SK-N-SH treated with all-trans-retinoic acid at 6 μM for 48 hours (cell line): ENCODE measurements around the gene NPM3.

Experiments
- ATAC-seq: fragments of 200-7000 bp; cut with Tn5 transposase; 3 replicates; pipeline ENCODE4 v1.9.1; 2020; ENCODE audit warnings: mild to moderate bottlenecking, moderate library complexity
- ARNTL ChIP-seq: fragments of 450-650 bp; formaldehyde crosslinking; IDR thresholded peaks from 2 replicates; pipeline ENCODE4 v1.5.0; 2020; ENCODE audit warnings: low read depth, mild to moderate bottlenecking, moderate library complexity, borderline replicate concordance
- BACH2 ChIP-seq: fragments of 250-450 bp; sonication (Bioruptor Pico); IDR thresholded peaks from 2 replicates; pipeline ENCODE4 v1.9.0; 2021; ENCODE audit warnings: mild to moderate bottlenecking, borderline replicate concordance
- CSDC2 ChIP-seq: fragments of 250-450 bp; sonication (Bioruptor Pico); IDR thresholded peaks from 2 replicates; pipeline ENCODE4 v1.5.0; 2020; ENCODE audit warnings: mild to moderate bottlenecking, moderate library complexity
- ESRRG ChIP-seq: fragments of 250-450 bp; sonication (Bioruptor Pico); IDR thresholded peaks from 2 replicates; pipeline ENCODE4 v1.6.1; 2021; ENCODE audit warnings: mild to moderate bottlenecking
- GLIS3 ChIP-seq: fragments of 250-450 bp; sonication (Bioruptor Pico); IDR thresholded peaks from 2 replicates; pipeline ENCODE4 v1.5.0; 2020; ENCODE audit warnings: mild to moderate bottlenecking, moderate library complexity
- ISL1 ChIP-seq: fragments of 250-450 bp; sonication (Bioruptor Pico); IDR thresholded peaks from 2 replicates; pipeline ENCODE4 v2.1.2; 2022; ENCODE audit warnings: mild to moderate bottlenecking, moderate library complexity
- OSR1 ChIP-seq: fragments of 250-450 bp; sonication (Bioruptor Pico); IDR thresholded peaks from 2 replicates; pipeline ENCODE4 v1.8.0; 2022; ENCODE audit warnings: moderate library complexity, mild to moderate bottlenecking, inconsistent platforms
- PPARA ChIP-seq: fragments of 250-450 bp; sonication (Bioruptor Pico); IDR thresholded peaks from 2 replicates; pipeline ENCODE4 v1.5.0; 2020; ENCODE audit warnings: mild to moderate bottlenecking, borderline replicate concordance
- RARB ChIP-seq: fragments of 250-450 bp; sonication (Bioruptor Pico); IDR thresholded peaks from 2 replicates; pipeline ENCODE4 v1.8.0; 2021; ENCODE audit warnings: mild to moderate bottlenecking, moderate library complexity
- SNAI2 ChIP-seq: fragments of 250-450 bp; sonication (Bioruptor Pico); IDR thresholded peaks from 2 replicates; pipeline ENCODE4 v1.5.0; 2020; ENCODE audit warnings: mild to moderate bottlenecking, moderate library complexity
- TCF4 ChIP-seq: fragments of 250-450 bp; sonication (Bioruptor Pico); IDR thresholded peaks from 2 replicates; pipeline ENCODE4 v1.8.0; 2021; ENCODE audit warnings: mild to moderate bottlenecking, moderate library complexity, borderline replicate concordance
- TOX ChIP-seq: fragments of 250-450 bp; sonication (Bioruptor Pico); IDR thresholded peaks from 2 replicates; pipeline ENCODE4 v1.8.0; 2021; ENCODE audit warnings: mild to moderate bottlenecking, moderate library complexity, borderline replicate concordance
- ZC3H10 ChIP-seq: fragments of 250-450 bp; sonication (Bioruptor Pico); IDR thresholded peaks from 2 replicates; pipeline ENCODE4 v1.5.1; 2021; ENCODE audit warnings: mild to moderate bottlenecking, moderate library complexity
- ZFP3 ChIP-seq: fragments of 250-450 bp; sonication (Bioruptor Pico); IDR thresholded peaks from 2 replicates; pipeline ENCODE4 v1.5.0; 2020; ENCODE audit warnings: mild to moderate bottlenecking, moderate library complexity
- ZNF565 ChIP-seq: fragments of 450-650 bp; formaldehyde crosslinking; conservative IDR thresholded peaks from 2 replicates; pipeline ENCODE4 v1.5.0; 2020; ENCODE audit warnings: low read depth, mild to moderate bottlenecking, moderate library complexity
- ZNF70 ChIP-seq: fragments of 450-650 bp; formaldehyde crosslinking; IDR thresholded peaks from 2 replicates; pipeline ENCODE4 v1.5.0; 2020; ENCODE audit warnings: mild to moderate bottlenecking, moderate library complexity
- ZNF8 ChIP-seq: fragments of 450-650 bp; formaldehyde crosslinking; IDR thresholded peaks from 2 replicates; pipeline ENCODE4 v1.5.0; 2020; ENCODE audit warnings: mild to moderate bottlenecking, moderate library complexity
- TF ChIP-seq, protein P1 (sequence below): fragments of 250-450 bp; sonication (Bioruptor Pico); IDR thresholded peaks from 2 replicates; pipeline ENCODE4 v1.8.0; 2021; ENCODE audit warnings: low read depth, mild to moderate bottlenecking, moderate library complexity, borderline replicate concordance
- TF ChIP-seq, protein P2 (sequence below): fragments of 250-450 bp; sonication (Bioruptor Pico); IDR thresholded peaks from 2 replicates; pipeline ENCODE4 v1.5.0; 2020; ENCODE audit warnings: mild to moderate bottlenecking, moderate library complexity
- TF ChIP-seq, protein P3 (sequence below): fragments of 250-450 bp; sonication (Bioruptor Pico); IDR thresholded peaks from 2 replicates; pipeline ENCODE4 v1.5.1; 2020; ENCODE audit warnings: low read depth, mild to moderate bottlenecking, moderate library complexity

Gene NPM3

DNA sequence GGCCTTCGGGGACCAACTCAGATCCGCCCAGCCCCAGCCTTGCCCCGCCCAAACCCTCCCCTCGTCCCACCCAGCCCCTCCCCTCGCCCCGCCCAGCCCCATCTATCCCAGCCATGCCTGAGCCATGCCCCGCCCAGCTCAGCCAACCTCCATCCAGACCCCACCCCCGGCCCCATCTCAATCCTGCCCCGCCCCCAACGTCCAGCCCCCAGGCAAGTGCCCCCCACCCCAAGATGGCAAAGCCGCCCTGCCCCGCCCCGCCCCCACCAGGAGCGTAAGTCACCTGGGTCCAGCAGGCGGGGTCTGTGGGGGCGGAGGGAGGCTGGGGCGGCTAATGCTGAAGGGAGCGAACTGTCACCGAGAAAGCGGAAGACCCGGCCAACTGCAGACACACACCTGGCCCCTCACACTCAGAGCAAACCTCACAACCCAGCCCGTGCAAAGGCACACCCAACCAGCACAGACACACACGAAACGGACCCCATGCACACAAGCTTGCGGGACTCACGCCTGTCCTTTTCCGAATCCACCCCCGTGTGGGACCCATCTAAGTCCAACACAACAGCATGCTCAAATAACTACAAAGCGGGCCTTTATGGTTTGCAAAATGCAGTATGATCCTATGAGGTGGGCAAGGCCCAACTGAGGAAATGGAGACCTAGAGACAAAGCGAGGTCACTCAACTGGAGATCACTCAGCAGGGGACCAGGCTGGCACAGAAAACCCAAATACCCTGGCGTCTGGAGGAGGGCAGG is 46.5 kb upstream of the NPM3 start:
- peak; percentile 12 for ATAC-seq
- TF ChIP-seq ZNF8 (CRISPR knock-in tag): no peak
- TF ChIP-seq ZC3H10 (CRISPR knock-in tag): no peak
- no peak for TF ChIP-seq GLIS3 (CRISPR knock-in tag)
- no peak for TF ChIP-seq ISL1 (CRISPR knock-in tag)

DNA sequence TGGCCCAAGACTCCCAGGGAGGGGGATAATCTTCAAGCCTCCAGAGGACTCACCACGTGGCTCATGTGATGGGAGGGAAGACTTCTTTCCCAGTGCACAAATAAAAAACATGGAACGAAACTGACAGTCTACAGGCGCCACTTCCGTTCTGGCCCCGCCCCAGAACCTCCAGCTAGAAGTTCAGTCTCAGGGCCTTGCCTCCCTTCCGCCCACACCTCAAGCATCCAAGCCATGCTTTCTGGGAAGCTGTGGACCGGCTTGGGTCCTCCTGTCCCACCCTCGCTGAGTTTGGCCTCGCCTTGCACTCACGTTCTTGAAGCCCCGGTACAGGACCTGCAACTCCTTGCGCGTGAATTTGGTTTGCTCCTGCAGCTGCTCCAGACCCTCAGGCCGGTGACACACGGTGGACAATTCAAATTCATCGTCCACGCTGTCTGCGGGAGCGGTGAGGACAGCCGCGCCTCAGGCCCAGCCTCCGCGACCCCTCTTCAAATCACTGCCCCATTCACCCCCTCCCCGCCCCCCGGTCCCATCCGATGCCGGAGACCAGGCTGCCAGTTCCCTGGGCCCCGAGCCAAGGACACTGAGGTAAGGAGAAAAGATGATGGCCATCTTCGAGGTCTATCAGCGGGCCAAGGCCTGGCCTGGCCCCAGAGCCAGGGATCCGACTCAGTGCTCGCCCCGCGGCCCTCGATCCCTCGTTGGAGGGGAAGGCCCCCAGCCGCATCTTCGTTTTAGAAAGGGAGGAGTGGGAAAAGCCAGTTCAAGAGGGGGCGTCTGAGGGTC is 45.7 kb upstream of the NPM3 start:
- TF ChIP-seq, protein P1, sequence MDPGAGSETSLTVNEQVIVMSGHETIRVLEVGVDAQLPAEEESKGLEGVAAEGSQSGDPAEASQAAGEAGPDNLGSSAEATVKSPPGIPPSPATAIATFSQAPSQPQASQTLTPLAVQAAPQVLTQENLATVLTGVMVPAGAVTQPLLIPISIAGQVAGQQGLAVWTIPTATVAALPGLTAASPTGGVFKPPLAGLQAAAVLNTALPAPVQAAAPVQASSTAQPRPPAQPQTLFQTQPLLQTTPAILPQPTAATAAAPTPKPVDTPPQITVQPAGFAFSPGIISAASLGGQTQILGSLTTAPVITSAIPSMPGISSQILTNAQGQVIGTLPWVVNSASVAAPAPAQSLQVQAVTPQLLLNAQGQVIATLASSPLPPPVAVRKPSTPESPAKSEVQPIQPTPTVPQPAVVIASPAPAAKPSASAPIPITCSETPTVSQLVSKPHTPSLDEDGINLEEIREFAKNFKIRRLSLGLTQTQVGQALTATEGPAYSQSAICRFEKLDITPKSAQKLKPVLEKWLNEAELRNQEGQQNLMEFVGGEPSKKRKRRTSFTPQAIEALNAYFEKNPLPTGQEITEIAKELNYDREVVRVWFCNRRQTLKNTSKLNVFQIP (CRISPR knock-in tag): no peak
- TF ChIP-seq RARB (CRISPR knock-in tag) (no peak), GLIS3 (CRISPR knock-in tag) (no peak), ZNF70 (no peak), BACH2 (no peak), ESRRG (no peak), ZFP3 (CRISPR knock-in tag) (no peak), ZC3H10 (CRISPR knock-in tag) (no peak)
- TF ChIP-seq, protein P2, sequence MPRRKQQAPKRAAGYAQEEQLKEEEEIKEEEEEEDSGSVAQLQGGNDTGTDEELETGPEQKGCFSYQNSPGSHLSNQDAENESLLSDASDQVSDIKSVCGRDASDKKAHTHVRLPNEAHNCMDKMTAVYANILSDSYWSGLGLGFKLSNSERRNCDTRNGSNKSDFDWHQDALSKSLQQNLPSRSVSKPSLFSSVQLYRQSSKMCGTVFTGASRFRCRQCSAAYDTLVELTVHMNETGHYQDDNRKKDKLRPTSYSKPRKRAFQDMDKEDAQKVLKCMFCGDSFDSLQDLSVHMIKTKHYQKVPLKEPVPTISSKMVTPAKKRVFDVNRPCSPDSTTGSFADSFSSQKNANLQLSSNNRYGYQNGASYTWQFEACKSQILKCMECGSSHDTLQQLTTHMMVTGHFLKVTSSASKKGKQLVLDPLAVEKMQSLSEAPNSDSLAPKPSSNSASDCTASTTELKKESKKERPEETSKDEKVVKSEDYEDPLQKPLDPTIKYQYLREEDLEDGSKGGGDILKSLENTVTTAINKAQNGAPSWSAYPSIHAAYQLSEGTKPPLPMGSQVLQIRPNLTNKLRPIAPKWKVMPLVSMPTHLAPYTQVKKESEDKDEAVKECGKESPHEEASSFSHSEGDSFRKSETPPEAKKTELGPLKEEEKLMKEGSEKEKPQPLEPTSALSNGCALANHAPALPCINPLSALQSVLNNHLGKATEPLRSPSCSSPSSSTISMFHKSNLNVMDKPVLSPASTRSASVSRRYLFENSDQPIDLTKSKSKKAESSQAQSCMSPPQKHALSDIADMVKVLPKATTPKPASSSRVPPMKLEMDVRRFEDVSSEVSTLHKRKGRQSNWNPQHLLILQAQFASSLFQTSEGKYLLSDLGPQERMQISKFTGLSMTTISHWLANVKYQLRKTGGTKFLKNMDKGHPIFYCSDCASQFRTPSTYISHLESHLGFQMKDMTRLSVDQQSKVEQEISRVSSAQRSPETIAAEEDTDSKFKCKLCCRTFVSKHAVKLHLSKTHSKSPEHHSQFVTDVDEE: no peak
- no peak for ATAC-seq

DNA sequence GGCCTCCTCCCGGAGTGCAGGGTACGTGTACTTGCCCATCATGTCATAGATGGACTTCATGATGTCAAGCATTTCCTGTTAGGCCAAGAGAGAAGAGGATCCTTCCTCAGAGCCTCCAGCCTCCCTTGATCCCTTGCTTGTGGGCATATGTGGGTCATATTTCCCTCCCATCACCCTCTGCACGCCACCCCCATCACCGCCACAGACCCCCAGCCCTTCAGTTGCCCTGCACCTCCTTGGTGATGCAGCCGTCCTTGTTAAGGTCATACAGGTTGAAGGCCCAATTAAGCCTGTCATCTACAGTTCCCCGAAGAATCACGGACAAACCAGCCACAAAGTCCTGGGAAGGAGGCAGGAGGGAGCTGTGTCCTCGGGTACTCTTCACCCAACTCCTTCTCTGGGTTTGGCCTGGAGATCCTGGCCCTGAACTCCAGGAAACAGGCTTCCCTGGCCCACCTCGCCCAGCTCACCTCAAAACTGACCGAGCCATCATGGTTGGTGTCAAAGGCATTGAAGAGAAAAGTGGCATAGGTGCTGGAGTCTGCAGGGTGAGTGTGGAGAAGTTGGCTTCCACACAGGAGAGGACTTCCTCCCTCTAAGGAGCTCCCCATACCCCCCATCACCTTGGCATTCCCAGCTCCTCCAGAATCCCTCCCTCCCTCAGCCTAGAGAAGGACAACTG is 44.8 kb upstream of the NPM3 start:
- no peak for ATAC-seq
- TF ChIP-seq ZNF8 (CRISPR knock-in tag) (no peak), ESRRG (no peak), ZNF565 (CRISPR knock-in tag) (no peak), TOX (CRISPR knock-in tag) (no peak), ZC3H10 (CRISPR knock-in tag) (no peak), SNAI2 (CRISPR knock-in tag) (no peak), TCF4 (no peak), ARNTL (CRISPR knock-in tag) (no peak), PPARA (CRISPR knock-in tag) (no peak), CSDC2 (CRISPR knock-in tag) (no peak), GLIS3 (CRISPR knock-in tag) (no peak), BACH2 (no peak), RARB (CRISPR knock-in tag) (no peak), OSR1 (CRISPR knock-in tag) (no peak), ISL1 (CRISPR knock-in tag) (no peak)
- TF ChIP-seq, protein P2: no peak
- TF ChIP-seq, protein P1 (CRISPR knock-in tag): no peak
- TF ChIP-seq, protein P3, sequence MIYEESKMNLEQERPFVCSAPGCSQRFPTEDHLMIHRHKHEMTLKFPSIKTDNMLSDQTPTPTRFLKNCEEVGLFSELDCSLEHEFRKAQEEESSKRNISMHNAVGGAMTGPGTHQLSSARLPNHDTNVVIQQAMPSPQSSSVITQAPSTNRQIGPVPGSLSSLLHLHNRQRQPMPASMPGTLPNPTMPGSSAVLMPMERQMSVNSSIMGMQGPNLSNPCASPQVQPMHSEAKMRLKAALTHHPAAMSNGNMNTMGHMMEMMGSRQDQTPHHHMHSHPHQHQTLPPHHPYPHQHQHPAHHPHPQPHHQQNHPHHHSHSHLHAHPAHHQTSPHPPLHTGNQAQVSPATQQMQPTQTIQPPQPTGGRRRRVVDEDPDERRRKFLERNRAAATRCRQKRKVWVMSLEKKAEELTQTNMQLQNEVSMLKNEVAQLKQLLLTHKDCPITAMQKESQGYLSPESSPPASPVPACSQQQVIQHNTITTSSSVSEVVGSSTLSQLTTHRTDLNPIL: no peak
